Measurements from ENCODE around the gene MAPK8IP1. TPM values are rescaled to one million over a fixed set of nuclear protein-coding genes. Genes with fewer than 3 reads are reported as not detected.
A peak's percentile ranks its signal among the peaks of the same experiment; 100 is the strongest.
"Not testable (repeated sequence)": the region's sequence is repeated elsewhere in the genome, so short reads cannot be mapped to it uniquely, and the experiment has no call there.

Gene MAPK8IP1
- polyA plus RNA-seq: 0.51 to 0.95 TPM (median 0.83 TPM) in 3 replicates
- 0.24 TPM for polyA plus RNA-seq (2011; ENCODE audit: low read depth)
- polyA plus RNA-seq (2011; cell fraction: cytosol; rRNA removed): 0.66 and 1.4 TPM in 2 replicates
- polyA plus RNA-seq (2011; cell fraction: nucleus; rRNA removed): 0.62 and 0.89 TPM in 2 replicates
- 0.44 and 0.94 TPM in 2 replicates for polyA plus RNA-seq (2012; ENCODE audit: low replicate concordance)
- polyA minus RNA-seq: 0.67 to 0.92 TPM (median 0.69 TPM) in 3 replicates
- polyA minus RNA-seq (2011; cell fraction: cytosol; rRNA and poly(A)+ RNA removed): 4.2 TPM
- polyA minus RNA-seq (2011; cell fraction: nucleus; rRNA and poly(A)+ RNA removed): 0.53 and 1.1 TPM in 2 replicates

DNA sequence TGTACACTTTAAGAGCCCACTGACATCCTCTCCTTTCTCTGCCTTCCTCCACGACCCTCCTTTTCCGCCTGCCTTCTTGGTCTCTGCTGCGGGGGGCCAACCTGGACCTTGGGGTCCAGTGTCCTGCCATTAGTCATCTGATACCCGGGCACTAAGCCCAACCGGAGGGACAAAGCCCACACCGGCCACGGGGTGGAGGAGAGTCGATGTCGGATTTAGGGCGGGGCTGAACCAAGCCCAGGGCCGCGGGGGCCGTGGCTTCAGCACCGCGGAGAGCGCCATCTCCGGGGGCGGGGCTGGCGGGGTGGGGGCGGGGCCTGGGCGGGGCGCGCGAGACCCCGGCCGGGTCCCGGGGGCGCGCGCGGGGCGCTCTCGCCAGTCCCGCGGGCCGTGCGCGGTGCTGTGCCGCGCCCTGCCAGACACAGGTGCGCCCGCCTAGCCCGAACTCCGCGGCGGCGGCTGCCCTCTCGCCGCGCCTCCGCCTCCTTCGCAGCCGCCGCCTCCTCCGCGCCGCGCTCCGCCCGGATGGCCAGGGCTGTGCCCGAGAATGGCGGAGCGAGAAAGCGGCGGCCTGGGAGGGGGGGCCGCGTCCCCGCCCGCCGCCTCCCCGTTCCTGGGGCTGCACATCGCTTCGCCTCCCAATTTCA is at the start of gene MAPK8IP1:
TSS of gene MAPK8IP1 (plus strand) at position 378 of the 647 bp plus-strand sequence. CDS start at position 548, 170 bp downstream.
- H3K27ac ChIP-seq (ENCODE audit: control insufficient read depth, insufficient read depth, low read length): no peak within 1 kb of the TSS
- H3K36me3 ChIP-seq (ENCODE audit: control insufficient read depth in 2 of 2, extremely low read depth in 1 of 2, insufficient read depth in 2 of 2, low read length in 2 of 2): peaks cover 0 to 8% of the 10 kb centered on the region in 2 experiments
- H3K9ac ChIP-seq (ENCODE audit: control insufficient read depth, extremely low read depth, insufficient read depth, low read length): no peak within 1 kb of the TSS
- dilution Hi-C loops (cut with MboI; ENCODE audit: extremely low pct_ligation_motif_present, low sequenced_read_pairs): no loop called here
- H3K79me2 ChIP-seq (ENCODE audit: control insufficient read depth, insufficient read depth, low read length): no peaks in the 10 kb centered on the region
- no peaks in the 10 kb centered on the region for H4K20me1 ChIP-seq (ENCODE audit: control insufficient read depth, extremely low read depth, insufficient read depth, low read length)
- H3K4me2 ChIP-seq (ENCODE audit: control insufficient read depth, extremely low read depth, insufficient read depth, low read depth, low read length): peak within 1 kb of the TSS; percentile 54
- H2AFZ ChIP-seq (ENCODE audit: control insufficient read depth, low read length): no peak within 1 kb of the TSS
- no peak for TF ChIP-seq EZH2 (IDR thresholded peaks at IDR 0.05; ENCODE audit: low read length)
- H3K4me3 ChIP-seq (ENCODE audit: control insufficient read depth in 2 of 3, extremely low read depth in 1 of 3, insufficient read depth in 2 of 3, low read depth in 1 of 3, low read length in 3 of 3): peak within 1 kb of the TSS; percentile 28 to 55 (median 33)
- FAIRE-seq (no peak), DNase-seq (ENCODE audit: low read depth, low spot score) (no peak)
- H3K9me3 ChIP-seq (ENCODE audit: control insufficient read depth, low read depth, low read length): no peaks in the 10 kb centered on the region
- H3K9me1 ChIP-seq (ENCODE audit: control insufficient read depth, extremely low read depth, insufficient read depth, low read length): no peaks in the 10 kb centered on the region
- H3K27me3 ChIP-seq (ENCODE audit: control insufficient read depth, extremely low read depth, insufficient read depth, low read length): no peaks in the 10 kb centered on the region
- no peaks in the 10 kb centered on the region for H3K4me1 ChIP-seq (ENCODE audit: control insufficient read depth, extremely low read depth, insufficient read depth, low read length)

DNA sequence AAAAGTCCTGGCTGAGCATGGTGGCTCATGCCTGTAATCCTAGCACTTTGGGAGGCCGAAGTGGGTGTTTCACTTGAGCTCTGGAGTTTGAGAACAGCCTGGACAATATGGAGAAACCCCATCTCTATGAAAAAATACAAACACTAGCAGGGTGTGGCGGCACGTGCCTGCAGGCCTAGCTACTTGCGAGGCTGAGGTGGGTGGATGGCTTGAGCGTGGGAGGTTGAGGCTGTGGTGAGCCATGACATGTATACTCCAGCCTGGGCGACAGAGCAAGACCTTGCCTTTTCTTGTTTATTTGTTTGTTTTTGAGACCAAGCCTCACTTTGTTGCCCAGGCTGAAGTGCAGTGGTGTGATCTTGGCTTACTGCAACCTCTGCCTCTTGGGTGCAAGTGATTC is 46.2 kb upstream of the MAPK8IP1 start:
- dilution Hi-C loops (cut with MboI; ENCODE audit: extremely low pct_ligation_motif_present, low sequenced_read_pairs): no loop called here
- Histone ChIP-seq H2AFZ (ENCODE audit: control insufficient read depth, low read length) (no peak overlapping the region), H4K20me1 (ENCODE audit: control insufficient read depth, extremely low read depth, insufficient read depth, low read length) (no peaks in the 10 kb centered on the region), H3K27me3 (ENCODE audit: control insufficient read depth, extremely low read depth, insufficient read depth, low read length) (peaks cover 4% of the 10 kb centered on the region), H3K4me2 (ENCODE audit: control insufficient read depth, extremely low read depth, insufficient read depth, low read depth, low read length) (no peak overlapping the region), H3K4me3 (ENCODE audit: control insufficient read depth in 2 of 3, extremely low read depth in 1 of 3, insufficient read depth in 2 of 3, low read depth in 1 of 3, low read length in 3 of 3) (no peak overlapping the region), H3K4me1 (ENCODE audit: control insufficient read depth, extremely low read depth, insufficient read depth, low read length) (peaks cover 3% of the 10 kb centered on the region), H3K9me1 (ENCODE audit: control insufficient read depth, extremely low read depth, insufficient read depth, low read length) (no peaks in the 10 kb centered on the region), H3K9me3 (ENCODE audit: control insufficient read depth, low read depth, low read length) (no peaks in the 10 kb centered on the region), H3K36me3 (ENCODE audit: control insufficient read depth in 2 of 2, extremely low read depth in 1 of 2, insufficient read depth in 2 of 2, low read length in 2 of 2) (no peaks in the 10 kb centered on the region), H3K9ac (ENCODE audit: control insufficient read depth, extremely low read depth, insufficient read depth, low read length) (no peak overlapping the region), H3K27ac (ENCODE audit: control insufficient read depth, insufficient read depth, low read length) (no peak overlapping the region), H3K79me2 (ENCODE audit: control insufficient read depth, insufficient read depth, low read length) (no peaks in the 10 kb centered on the region)
- TF ChIP-seq, protein P1, sequence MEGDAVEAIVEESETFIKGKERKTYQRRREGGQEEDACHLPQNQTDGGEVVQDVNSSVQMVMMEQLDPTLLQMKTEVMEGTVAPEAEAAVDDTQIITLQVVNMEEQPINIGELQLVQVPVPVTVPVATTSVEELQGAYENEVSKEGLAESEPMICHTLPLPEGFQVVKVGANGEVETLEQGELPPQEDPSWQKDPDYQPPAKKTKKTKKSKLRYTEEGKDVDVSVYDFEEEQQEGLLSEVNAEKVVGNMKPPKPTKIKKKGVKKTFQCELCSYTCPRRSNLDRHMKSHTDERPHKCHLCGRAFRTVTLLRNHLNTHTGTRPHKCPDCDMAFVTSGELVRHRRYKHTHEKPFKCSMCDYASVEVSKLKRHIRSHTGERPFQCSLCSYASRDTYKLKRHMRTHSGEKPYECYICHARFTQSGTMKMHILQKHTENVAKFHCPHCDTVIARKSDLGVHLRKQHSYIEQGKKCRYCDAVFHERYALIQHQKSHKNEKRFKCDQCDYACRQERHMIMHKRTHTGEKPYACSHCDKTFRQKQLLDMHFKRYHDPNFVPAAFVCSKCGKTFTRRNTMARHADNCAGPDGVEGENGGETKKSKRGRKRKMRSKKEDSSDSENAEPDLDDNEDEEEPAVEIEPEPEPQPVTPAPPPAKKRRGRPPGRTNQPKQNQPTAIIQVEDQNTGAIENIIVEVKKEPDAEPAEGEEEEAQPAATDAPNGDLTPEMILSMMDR (optimal IDR thresholded peaks at IDR 0.05 in 1 of 3, IDR thresholded peaks at IDR 0.05 in 1 of 3, conservative IDR thresholded peaks at IDR 0.05 in 1 of 3; ENCODE audit: extremely low read depth in 1 of 3, insufficient read depth in 2 of 3, low read length in 3 of 3): no peak
- no peak for TF ChIP-seq EZH2 (IDR thresholded peaks at IDR 0.05; ENCODE audit: low read length)
- FAIRE-seq: no peak
- no peak for DNase-seq (ENCODE audit: low read depth, low spot score)

DNA sequence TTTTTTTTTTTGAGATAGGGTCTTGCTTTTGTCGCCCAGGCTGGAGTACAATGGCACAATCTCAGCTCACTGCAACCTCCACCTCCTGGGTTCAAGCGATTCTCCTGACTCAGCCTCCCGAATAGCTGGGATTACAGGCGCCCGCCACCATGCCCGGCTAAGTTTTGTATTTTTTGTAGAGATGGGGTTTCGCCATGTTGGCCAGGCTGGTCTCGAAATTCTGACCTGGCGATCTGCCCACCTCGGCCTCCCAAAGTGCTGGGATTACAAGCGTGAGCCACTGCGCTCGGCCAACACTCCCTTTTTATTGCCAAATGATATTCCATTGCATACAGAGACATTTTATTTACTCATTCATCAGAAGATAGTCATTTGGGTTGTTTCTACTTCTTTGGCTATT is 45.2 kb upstream of the MAPK8IP1 start:
- H3K79me2 ChIP-seq (ENCODE audit: control insufficient read depth, insufficient read depth, low read length); H3K4me3 ChIP-seq (ENCODE audit: control insufficient read depth in 2 of 3, extremely low read depth in 1 of 3, insufficient read depth in 2 of 3, low read depth in 1 of 3, low read length in 3 of 3); H3K27ac ChIP-seq (ENCODE audit: control insufficient read depth, insufficient read depth, low read length); H3K4me2 ChIP-seq (ENCODE audit: control insufficient read depth, extremely low read depth, insufficient read depth, low read depth, low read length); H3K9me3 ChIP-seq (ENCODE audit: control insufficient read depth, low read depth, low read length); H3K9ac ChIP-seq (ENCODE audit: control insufficient read depth, extremely low read depth, insufficient read depth, low read length); DNase-seq (ENCODE audit: low read depth, low spot score); dilution Hi-C loops (cut with MboI; ENCODE audit: extremely low pct_ligation_motif_present, low sequenced_read_pairs); H3K9me1 ChIP-seq (ENCODE audit: control insufficient read depth, extremely low read depth, insufficient read depth, low read length); H3K36me3 ChIP-seq (ENCODE audit: control insufficient read depth in 2 of 2, extremely low read depth in 1 of 2, insufficient read depth in 2 of 2, low read length in 2 of 2); FAIRE-seq; H2AFZ ChIP-seq (ENCODE audit: control insufficient read depth, low read length); H4K20me1 ChIP-seq (ENCODE audit: control insufficient read depth, extremely low read depth, insufficient read depth, low read length); H3K27me3 ChIP-seq (ENCODE audit: control insufficient read depth, extremely low read depth, insufficient read depth, low read length); H3K4me1 ChIP-seq (ENCODE audit: control insufficient read depth, extremely low read depth, insufficient read depth, low read length): not testable (repeated sequence)

All from keratinocyte (primary cell).